ENCODE results near the gene IFITM5.
"Not testable (repeated sequence)": the region's sequence is repeated elsewhere in the genome, so short reads cannot be mapped to it uniquely, and the experiment has no call there.

Gene IFITM5

DNA sequence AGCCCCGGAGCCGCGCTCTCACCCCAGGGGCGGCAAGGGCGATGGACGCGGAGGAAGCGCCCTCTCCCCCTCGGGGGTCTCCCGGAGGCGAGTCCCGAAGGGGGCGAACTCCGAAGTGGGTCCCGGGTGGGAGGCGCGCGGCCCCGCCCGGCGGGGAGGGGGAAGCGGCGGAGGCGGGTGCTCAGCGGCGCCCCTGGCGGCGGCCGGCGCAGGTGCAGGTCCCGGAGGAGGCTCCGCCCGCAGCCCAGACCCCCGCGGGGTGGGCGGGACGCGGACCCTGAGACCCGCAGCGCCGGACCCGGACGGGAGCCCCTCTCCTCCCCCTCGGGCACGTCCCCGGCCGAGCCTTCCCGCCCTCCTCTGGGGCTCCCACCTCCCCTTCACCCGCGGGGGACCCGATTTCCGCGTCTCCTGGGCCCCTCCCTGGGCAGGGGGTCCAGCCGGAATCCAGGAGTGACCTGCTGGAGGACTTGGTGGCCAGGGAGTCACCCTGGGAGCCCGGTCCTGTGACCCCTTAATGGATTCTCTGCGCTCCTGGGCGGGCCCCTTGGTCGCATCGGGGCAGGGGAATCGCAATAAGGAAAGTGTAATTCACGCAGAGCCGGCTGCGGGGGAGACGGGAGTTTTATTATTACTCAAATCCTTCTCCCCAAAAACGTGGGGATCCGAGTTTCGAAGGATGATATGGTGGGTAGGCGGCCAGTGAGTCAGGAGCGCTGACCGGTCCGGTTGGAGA, 11.9 kb upstream of the IFITM5 start:
- not testable (repeated sequence) for DNase-seq

DNA sequence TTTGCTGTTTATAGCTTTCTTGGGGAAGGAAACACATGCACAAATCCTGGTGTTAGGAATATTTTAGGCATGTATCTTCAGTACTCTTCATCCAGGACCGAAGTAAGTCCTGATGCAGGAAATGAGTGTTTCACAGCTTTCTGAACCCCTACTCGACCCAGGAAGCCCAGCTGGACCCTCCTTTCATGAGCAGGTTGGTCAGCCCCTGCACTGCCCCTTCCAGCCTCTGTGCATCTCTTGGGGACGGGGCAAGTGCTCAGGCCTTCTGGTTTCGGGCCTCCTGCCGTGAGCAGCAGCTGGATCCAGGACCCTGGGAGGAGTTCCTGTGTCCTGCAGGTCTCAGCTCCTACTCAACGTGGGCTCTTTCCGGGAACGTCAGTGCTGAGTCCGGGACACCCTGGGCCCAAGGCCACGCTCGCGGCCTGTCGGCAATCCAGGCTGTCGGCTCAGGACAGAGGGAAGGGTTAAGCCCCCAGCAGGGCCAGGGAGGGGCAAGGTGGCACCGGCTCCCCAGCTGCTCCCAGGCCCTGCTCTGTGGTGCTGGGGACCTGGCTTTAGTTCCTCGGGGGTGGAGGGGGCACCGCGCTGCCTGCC, 10.8 kb upstream of the IFITM5 start:
- not testable (repeated sequence) for DNase-seq

DNA sequence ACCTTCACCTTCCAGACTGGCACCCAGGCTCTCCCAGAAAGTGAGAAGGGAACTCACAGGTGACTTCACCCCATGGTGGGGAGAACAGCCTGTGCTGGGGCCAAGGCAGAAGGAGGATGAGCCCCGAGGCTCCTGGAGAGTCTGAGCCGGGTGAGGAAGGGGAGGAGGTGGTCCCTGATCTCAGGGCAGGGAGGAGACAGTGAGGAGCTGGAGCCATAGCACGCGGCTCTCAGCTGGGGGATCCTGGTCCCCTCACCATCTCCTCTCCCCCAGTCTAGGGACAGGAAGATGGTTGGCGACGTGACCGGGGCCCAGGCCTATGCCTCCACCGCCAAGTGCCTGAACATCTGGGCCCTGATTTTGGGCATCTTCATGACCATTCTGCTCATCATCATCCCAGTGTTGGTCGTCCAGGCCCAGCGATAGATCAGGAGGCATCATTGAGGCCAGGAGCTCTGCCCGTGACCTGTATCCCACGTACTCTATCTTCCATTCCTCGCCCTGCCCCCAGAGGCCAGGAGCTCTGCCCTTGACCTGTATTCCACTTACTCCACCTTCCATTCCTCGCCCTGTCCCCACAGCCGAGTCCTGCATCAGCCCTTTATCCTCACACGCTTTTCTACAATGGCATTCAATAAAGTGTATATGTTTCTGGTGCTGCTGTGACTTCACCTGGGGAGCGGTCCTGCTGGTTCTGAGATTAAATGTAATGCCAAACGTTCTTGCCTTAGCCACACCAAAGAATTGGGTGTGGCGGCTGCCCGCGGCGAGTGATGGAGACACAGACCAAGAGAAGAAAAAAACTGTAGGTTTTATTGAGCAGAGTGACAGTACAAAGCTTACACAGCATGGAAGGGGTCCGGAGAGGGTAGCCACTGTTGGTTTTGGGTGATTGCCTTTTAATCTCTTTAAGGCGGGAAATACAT, 9.7 kb upstream of the IFITM5 start:
- DNase-seq: not testable (repeated sequence)

DNA sequence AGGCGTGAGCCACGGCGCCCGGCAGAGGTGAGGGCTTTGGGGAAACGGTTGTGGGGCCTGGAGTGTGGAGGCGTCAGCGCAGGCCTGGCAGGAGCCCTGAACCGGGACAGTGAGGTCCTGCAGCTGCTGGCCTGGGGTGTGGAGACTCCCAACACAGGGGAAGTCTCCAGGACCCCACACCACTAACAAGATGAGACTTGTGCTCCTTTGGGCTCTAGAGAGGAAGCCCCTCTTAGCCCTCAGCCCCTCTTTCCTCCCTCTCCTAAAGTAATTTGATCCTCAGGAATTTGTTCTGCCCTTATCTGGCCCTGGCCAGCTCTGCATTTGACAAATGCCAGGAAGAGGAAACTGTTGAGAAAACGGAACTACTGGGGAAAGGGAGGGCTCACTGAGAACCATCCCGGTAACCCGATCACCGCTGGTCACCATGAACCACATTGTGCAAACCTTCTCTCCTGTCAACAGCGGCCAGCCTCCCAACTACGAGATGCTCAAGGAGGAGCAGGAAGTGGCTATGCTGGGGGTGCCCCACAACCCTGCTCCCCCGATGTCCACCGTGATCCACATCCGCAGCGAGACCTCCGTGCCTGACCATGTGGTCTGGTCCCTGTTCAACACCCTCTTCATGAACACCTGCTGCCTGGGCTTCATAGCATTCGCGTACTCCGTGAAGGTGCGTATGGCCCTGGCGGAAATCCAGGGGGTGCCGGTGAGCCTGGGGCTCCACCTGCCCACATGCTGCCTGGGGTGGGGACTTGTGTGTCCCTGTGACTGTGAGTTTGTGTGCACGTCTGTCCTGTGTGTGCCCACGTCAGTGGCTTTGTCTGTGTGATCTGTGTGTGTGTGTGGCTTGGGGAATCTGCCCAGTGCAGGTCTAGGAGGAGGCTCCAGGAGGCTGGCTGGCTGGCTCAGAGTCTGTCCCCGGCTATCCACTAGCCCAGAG, 8.7 kb upstream of the IFITM5 start, which contains the start of gene IFITM2:
Gene IFITM2 (plus strand): TSS at position 51 of the 943 bp plus-strand sequence. CDS start 377 bp downstream, at position 428.
- DNase-seq: not testable (repeated sequence)

DNA sequence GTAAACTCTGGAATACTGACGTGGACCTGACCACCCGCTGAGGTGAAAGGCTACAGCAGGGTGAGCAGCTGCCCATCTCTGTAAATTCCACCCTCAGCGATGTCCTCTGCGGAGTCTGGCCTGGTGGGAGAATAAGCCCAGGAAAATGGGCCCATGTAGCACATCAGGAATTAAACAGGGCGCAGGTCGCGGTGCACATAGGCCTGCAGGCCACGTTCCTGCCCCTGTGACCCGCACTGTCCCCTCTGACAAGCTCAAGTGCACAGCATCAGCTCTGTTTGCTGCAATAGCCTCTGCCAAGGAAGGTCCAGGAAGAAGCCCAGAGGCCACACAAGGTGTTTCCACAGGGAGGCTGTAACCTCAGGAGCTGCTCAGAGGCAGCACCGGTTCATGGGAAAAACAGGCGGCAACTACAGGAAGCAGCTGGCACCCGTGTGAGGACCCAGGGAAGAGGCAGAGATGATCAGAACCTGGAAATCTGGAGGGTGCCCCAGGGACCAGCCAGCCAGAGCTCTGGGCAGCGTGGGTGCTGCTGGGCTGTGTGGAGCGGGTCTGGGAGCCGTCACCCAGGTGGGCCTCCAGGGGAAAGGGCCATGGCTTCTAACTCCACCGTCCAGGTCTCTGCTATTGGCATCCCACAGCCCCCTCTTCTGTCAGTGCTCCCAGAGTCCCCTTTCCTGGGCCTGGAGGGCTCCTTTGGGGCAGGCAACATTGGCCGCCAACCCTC, 7.5 kb upstream of the IFITM5 start:
- no peak for DNase-seq

DNA sequence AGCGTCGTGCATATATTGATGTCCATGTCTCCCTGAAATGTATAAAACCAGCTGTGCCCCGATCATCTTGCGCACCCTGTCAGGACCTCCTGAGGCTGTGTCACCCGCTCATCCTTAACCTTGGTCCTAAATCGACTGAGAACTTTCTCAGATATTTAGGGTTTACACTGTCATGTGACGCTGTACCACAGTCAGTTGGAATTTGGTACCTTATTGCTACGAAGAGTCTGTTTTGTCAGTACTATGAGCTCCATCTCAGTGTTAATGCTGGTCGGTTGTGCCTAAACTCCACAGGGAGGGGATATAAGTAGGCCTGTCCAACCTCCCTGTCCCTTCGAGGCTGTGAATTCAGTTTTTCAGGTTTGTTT, 6.5 kb upstream of the IFITM5 start:
- DNase-seq: no peak

DNA sequence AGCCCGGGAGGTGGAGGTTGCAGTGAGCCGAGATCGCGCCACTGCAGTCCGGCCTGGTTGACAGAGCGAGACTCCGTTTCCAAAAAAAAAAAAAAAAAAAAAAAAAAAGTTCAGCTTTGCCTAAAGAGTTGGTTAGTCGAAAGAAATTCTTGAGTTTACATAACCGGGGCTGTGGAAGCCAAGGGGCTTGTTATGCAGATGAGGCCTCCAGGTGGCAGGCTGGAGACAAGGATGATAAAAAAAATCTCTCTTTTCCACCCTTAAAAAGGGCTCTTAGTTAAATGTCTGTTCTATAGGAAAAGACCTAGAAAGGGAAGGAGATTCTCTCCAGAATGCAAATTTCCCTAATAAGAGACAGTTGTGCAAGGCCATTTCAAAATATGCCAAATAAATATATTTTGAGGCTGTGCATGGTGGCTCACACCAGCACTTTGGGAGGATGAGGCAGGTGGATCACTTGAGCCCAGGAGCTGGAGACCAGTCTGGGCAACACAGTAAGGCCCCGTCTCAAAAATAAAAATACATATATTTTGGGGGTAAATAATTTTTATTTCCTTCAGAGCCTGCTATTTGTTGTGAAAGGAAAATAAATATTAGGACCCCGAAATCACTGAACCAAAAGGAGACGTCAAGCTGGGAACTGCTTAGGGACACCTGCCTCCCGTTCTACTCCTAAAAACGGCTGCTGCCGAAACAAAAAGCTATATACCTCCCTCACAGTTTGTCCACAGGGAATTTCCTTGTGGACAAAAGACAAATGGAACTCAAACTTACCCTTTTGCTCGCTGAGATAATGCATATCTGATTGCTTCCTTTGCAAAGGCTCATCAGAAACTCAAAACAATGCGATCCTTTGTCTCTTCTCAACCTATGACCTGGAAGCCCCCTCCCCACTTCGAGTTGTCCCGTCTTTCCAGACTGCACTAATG, 5.9 kb upstream of the IFITM5 start:
- DNase-seq: no peak

DNA sequence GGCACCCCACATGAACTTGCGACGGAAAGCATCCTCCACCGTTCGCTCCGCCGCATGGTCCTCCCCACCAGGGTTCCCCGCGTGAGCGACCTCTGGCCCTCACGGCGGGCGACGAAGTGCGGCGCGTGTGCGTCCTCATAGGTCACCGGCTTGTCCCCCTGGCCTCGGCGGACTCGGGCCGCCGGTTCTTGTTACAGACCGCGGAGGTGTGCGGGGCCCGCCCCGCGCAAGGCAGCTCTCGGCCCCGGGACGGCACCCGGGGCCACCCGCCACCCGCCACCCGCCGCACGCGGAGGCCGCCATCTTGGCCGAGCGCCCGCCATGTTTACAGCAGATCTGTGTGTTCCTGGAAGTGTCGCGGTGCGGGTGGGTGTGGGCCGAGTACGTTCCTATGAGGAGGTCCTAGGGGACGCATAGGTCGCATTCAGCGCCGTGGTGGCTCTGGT, 4.8 kb upstream of the IFITM5 start:
- DNase-seq: no peak

DNA sequence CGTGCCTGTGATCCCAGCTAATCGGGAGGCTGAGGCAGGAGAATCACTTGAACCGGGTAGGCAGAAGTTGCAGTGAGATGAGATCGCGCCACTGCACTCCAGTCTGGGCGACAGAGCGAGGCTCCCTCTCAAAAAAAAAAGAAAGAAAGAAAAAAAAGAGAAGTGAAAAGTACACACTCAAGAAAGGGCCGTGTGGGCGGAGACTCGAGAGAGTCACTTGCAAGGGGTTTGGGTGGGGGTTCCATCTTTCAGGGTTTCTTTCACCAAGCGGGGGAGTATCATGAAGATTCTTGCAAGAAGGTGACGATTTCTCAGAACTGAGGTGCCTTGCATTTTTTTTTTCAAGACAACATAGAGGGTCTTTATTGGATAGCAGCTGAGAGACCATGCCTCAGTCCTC, 4.0 kb upstream of the IFITM5 start:
- DNase-seq: no peak

DNA sequence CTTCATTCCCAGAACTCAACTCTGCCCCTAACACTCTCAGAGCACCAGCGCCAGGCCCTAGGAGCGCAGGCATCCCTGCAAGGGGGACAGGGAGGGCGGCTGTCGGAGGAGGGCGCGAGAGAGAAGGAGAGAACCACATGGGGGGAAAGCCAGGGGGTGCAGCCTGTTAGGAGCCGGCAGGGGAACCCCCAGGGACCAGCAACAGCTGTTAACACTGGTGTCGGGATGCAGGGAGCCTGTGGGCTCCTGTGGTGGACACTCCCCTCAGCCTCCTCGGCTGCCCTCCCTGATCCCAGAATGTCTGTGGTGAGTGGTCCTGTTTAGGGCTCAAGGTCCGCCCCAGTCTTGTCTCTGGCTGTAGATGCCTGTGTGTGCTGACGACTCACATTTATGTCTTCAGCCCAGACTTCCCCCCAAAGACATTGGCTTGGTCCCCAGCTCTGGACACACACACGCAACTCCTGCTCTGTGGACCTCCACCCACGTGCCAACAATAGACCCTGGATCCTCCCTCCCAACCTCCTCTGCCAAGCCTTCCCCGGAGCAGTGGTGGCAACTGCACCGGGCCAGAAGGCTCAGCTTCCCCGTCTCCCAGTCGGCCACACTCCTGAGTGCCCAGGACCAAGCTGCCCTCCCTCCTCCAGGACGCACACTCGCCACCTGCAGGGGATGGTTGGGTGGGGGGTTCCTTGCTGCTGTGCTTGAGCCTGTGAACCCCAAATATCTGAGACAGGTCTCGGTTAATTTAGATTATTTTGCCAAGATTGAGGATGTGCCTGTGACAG, 817 bp upstream of the IFITM5 start:
- no peak for DNase-seq

DNA sequence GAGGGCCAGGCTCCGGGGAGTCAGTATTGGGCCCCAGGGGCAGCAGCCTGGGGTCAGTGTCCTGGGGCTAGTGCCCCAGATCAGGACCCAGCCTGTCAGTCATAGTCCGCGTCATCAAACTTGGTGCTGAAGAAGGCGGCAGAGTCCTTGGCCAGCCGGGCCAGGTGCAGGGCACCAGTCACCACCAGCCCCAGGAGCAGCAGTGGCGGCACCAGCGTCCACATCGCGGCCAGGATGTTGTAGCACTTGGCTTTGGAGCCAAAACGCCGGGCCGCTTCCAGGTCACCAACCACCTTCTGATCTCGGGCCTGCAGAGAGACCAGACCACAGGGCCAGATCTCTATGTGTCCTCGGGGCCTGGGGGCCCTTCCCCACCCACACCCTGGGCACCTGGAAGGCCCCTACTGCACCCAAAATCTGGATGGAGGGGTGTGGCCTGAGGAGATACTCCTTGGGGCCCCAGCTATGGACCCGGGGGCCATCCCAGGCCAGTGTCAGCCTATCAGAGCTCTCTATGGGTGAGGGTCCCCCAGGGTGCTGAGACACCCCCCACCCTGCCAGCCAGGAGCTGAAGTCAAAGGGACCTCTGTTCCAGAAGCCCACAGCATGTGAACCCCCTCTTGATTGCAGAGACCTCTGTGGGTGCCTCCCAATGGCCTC, 790 bp downstream of the IFITM5 start:
- DNase-seq: no peak

DNA sequence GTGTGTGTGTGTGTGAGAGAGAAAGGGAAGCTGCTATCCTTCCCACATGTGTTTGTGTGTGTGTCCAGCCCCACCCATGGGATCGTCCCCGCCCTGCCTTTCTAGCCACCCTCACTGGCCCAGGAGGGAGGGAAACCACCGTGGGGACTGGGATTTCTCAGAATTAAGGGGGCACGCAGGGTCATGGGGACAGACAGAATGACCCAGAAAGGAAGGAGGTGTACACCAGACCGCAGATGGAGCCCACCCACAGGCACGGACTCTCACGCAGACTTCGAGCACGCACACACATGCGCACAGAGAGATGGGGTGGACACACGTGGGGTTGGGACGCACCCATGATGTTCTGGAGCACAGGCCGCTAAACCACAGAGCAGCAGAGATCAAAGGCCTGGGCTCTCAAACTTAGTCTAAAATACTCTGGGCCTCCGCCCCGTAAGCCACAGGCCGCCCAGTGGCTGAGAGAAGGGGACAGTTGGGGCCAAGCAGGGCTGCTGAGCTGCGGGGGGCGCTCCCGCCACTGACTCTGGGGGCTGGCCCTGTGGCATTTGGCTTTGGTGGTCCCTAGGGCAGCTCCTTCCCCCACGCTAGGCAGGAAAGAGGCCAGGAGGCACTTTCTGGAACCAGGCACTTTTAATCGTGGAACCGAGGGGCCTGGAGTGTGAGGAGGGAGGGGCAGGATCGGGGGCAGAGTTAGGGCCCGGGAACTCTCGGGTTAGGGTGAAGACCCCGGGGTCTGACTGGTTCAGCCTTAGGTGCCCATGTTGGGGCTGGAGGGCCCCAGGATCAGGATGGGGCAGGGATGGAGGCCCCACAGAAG, 1.5 kb downstream of the IFITM5 start:
- no peak for DNase-seq

DNA sequence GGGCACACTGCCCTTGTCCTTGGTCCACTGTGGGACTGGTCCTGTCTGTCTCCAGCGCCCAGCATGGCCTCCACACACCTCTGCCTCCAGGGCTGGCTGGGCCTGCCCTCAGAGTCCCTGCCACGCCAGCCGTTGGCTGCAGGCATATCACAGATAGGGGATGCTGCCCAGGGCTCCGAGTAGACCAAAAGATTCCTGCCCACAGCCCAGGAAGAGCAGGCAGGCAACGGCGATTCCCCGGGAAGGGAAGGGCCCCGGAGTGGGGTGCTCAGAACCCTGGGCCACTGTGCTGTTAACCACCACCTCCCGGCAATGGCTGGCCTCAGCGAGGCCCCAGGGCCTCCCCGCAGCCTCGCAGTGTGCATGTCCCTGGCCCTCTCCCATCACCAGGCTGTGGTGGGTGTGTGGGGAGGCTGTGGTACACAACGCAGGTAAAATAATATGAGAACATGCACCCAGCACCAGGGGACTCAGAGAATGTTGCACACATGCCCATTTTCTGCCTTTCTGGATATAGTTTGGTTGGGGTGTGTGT, 2.2 kb downstream of the IFITM5 start:
- no peak for DNase-seq

DNA sequence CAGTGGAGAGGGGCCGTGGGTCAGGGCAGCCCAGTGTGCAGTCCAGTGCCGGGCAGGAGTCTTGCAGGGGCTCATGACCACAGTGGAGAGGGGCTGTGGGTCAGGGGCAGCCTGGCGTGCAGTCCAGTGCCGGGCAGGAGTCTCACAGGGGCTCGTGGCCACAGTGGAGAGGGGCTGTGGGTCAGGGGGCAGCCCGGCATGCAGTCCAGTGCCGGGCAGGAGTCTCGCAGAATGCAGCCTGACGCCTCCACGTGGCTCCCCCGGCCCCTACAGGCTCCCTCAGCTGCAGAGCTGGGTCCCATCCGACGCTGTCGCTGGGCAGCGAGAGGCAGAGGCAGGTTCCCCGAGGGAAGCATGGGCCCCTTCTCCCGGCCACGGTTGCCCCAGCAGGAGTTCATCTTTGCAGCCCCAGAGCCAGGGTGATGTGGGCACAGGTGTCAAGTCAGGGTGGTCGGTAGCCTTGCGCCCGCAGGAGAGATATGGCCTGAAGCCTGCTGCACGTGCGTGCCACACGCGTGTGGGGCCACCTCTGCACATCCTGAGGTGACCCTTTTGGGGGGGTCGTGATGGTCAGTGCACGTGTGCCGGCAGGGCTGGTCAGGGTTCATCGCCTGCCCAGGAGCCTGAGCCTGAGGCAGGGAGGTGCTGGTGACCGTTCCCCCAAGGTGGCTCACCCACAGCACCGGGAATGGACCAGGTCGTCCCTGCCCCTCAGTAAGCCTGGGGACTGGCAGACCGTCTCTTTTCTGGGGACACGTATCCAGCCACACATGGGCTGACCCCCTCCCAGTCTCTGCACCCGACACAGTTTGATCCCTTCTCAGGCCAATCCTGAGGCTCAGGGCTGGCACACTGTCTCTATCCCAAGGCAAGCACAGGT, 2.9 kb downstream of the IFITM5 start:
- DNase-seq: no peak

DNA sequence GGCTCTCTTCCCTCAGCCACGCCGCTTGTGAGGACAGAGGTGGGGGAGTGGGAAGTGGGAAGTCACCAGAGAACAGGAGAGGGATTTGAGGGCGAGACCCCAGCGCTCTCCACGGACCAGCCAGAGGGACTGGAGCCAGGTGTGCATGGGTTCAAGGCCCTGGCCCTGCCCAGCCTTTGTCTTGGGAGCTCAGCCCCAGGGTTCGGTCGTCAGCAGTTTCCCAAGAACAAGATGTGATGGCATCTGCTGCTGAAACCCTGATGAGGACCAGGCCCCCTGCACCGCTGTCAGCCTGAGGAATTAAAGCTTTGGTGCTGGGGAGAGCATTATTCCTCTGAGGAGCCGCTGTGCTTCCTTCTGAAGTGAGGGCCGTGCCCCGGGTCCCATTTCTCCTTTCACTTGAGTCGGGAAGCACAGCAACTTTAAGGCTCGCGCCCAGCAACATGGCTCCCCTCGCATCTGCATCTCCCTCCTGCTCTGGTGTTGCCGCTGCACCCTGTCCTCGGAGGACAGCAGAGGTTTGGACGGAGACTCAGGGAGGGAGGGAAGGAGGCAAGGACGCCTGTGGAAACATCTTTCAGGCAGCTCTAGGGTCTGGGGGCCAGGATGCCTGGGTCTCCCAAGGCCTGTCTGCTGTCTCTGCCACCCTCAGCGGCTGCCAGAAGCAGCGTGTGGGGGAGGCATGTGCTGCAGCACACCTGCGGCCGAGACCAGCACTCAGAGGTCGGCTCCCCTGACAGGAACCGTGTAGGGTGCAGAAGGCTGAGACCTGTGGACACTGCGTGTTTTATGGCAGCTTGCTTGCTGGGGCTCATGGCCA, 3.8 kb downstream of the IFITM5 start:
- no peak for DNase-seq

DNA sequence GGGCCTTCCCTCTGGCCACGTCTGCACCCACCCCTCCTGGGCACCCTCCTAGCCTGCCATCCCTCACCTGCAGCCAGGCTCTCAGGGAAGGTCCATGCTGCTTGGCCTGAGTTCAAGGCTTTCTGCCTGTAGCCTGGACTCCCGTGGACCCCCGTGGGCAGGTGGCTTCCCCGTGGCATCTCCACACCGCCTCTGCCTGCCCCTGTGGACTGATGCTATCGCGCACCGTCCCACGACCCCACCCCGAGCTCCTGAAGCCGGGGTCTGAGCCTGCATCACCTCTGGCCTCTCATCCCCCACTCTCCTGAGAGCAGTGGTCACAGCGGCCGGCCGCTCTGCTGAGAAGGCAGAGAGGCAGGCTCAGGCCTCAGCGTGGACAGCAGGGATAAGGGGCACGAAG, 4.5 kb downstream of the IFITM5 start:
- DNase-seq: no peak
